Islet of Langerhans (tissue), 1 donor: ENCODE data around the gene FLT3LG.

Source experiments
- FAIRE-seq: peaks from one replicate; lab custom pipeline; 2011; peaks lifted over from hg19 to GRCh38; lab: Jason Lieb, UNC

FLT3LG gene

GRCh38 chr19:49488863-49489537 lies 15.0 kb downstream of the FLT3LG start:
- FAIRE-seq = no peak

DNA sequence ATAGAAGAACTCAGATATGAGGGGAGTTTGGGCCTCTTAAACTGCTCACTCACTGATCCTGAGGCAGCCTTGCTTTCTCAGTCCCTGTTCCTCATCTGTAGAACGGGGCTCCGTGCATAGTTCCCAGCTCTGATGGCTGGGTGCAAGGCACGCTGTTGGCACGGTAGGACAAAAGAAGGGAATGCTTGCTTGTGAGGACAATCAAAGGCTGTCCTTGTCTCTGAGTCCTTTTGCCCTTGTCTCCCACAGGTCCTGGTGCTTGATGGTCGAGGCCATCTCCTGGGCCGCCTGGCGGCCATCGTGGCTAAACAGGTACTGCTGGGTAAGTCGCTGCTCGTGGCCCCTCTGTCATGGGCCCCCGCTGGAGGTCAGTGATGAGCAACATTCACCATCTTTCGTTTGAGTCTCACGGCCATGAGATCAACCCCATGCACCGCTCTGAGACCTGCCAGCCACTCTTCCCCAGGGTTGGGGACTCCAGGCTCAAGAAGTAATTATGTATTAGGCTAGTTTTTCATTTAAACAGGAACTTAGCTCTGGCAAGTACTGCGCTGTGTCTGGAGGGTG lies 15.7 kb downstream of the FLT3LG start:
- FAIRE-seq = no peak

DNA sequence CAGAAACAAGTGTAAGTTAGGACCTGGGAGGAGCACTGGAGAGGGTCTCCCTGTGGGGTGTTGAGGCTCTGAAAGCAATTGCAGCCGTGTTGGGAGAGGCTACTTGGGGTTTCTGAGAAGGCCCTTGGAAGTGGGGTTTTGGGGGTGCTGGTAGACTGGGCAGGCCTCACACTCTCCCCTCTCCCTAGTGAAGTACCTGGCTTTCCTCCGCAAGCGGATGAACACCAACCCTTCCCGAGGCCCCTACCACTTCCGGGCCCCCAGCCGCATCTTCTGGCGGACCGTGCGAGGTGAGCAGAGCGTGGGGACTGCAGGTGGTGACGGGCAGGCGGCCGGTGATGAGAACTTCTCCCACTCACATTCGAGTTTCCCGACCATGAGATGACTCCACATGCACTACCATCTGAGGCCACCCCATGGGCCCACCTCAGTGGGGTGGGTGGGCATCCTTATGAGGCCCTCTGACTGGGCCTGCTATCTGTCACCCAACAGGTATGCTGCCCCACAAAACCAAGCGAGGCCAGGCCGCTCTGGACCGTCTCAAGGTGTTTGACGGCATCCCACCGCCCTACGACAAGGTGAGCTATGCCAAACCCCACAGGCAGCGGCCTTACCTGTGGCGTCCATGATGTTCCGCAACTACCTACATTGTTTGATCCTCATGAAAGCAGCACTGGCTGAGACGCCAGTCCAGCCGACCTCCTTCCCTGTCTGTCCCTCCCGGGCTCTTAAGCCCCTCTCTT lies 16.4 kb downstream of the FLT3LG start:
- FAIRE-seq = no peak

- no peak for FAIRE-seq
Observed at GRCh38 chr19:49491030-49491803, 17.2 kb downstream of the FLT3LG start.

GRCh38 chr19:49491804-49492572 lies 18.0 kb downstream of the FLT3LG start:
- no peak for FAIRE-seq

GRCh38 chr19:49492573-49493405 lies 18.8 kb downstream of the FLT3LG start:
- FAIRE-seq = no peak

DNA sequence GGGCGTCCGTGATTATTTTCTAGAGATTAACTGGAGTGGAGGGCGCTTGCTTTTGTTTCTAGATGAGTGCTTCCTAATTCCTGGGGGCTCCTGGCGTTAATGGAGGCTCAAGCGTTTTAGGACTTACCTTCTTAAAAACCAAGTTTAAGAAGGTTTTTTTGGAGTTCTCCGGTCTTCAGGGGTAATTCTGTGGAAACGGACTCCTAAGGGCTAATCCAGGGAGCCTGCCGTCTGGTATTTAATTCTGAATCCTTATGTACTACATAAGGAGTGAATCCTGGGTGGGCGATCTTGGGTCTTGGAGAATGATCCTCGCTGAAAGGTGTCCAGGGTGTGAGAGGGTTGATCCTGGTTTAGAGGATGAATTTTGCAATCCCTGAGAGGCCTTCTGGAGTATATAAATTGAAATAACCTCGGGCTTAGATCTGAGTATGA lies 22.6 kb downstream of the FLT3LG start:
- no peak for FAIRE-seq

- no peak for FAIRE-seq
Observed at GRCh38 chr19:49497047-49497788, 23.2 kb downstream of the FLT3LG start.

DNA sequence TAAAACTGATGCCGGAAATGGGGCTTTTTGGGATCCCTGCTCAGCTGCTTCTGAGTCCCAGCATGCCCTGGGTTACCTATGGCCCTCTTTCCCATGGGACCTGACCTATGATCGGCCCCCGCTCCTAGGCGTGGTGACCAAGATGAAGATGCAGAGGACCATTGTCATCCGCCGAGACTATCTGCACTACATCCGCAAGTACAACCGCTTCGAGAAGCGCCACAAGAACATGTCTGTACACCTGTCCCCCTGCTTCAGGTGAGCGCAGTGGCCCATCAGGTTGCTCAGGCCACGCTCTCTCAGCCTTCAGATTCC lies 23.7 kb downstream of the FLT3LG start:
- no peak for FAIRE-seq

GRCh38 chr19:49498475-49498874 lies 24.5 kb downstream of the FLT3LG start:
- FAIRE-seq = no peak

- FAIRE-seq = no peak
Observed at GRCh38 chr19:49499030-49499670, 25.1 kb downstream of the FLT3LG start.

GRCh38 chr19:49502866-49503581 lies 29.0 kb downstream of the FLT3LG start:
- FAIRE-seq = no peak

GRCh38 chr19:49503582-49503962 lies 29.6 kb downstream of the FLT3LG start:
- FAIRE-seq = no peak

DNA sequence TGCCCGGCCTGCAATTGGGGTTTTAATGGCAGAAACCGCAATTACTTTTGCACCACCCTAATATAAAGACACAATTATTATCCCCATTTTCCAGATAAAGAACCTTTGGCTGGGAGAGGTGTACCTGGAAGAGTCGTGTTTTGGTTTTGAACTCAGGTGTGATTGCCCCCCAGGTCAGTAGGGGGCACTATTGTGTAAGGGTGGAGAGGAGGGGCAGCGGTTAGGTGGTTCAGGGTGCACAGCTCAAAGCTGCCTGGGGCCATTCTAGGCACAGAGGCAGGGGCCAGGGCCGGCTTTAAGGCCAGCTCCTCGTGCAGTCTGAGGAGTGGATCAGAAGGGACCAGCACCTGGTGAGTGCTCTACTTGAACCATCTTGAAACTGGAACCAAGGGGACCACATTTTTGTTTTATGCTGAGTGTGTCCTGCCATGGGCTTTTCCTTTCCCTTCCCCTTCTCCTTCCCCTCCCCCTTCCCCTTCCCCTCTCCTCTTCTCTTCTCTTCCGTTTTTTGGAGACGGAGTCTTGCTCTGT lies 32.6 kb downstream of the FLT3LG start:
- no peak for FAIRE-seq

DNA sequence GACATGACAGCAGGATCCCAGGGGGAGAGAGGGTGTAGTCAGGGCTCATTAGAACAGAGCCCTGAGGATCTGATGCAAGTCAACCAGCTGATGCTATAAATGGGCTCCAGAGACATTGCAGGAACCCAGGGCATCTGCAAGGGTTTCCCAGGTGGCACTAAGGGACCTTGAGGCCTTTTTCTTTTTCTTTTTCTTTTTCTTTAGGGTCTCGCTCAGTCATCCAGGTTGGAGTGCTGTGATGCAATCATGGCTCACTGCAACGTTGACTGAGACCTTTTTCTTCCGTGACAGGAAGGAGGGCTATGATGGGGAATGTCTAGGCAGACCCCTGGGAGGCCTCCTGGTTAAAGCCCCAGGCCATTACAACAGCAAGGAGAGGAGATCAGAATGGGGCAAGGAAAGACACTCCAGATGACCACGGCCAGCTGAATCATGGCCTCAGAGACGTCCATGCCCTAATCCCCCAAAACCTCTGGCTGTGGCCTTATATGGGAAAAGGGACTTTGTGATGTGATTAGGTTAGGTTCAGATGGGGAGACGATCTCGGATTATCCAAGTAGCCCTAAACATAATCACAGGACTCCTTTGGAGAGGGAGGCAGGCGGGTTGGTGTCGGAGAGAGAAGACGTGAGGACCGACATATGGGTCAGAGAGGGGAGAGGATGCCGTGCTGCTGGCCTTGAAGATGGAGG lies 33.9 kb downstream of the FLT3LG start:
- FAIRE-seq = no peak

DNA sequence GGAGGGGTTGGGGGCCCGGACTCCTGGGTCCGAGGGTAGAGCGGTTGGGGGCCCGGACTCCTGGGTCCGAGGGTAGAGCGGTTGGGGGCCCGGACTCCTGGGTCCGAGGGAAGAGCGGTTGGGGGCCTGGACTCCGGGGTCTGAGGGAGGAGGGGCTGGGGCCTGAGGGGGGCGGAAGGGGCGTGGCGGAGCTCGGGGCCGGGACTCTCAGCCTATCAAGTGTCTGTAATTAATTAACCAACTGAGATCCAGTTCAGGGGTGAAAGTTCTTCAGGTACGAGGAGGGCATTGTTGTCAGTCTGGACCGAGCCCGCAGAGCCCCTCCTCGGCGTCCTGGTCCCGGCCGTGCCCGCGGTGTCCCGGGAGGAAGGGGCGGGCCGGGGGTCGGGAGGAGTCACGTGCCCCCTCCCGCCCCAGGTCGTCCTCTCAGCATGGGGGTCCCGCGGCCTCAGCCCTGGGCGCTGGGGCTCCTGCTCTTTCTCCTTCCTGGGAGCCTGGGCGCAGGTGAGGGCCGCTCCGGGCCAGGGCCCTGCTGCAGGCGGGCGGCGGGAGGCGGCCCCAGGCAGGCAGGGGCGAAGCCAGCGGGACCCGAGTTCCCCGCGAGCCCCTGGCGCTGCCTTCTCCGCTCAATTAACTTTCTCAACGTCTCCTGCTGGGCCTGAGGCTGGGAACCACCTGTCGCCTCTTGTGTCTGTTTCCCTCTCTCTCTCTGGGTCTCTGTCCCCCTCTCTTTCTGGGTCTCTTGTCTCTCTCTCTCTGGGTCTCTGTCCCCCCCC lies 39.1 kb downstream of the FLT3LG start:
- FAIRE-seq = no peak

DNA sequence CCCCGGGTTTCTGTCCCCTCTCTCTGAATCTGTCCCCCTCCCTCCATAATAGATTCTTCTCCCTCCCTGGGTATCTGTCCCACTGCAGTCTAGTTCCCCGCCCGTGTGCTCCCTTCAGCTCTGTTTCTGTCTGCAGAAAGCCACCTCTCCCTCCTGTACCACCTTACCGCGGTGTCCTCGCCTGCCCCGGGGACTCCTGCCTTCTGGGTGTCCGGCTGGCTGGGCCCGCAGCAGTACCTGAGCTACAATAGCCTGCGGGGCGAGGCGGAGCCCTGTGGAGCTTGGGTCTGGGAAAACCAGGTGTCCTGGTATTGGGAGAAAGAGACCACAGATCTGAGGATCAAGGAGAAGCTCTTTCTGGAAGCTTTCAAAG lies 39.7 kb downstream of the FLT3LG start:
- no peak for FAIRE-seq

GRCh38 chr19:49514151-49514550 lies 40.1 kb downstream of the FLT3LG start:
- FAIRE-seq = no peak
